ENCODE measurements around the gene CTAG2.
"Not testable (repeated sequence)": the region's sequence is repeated elsewhere in the genome, so short reads cannot be mapped to it uniquely, and the experiment has no call there.

DNA sequence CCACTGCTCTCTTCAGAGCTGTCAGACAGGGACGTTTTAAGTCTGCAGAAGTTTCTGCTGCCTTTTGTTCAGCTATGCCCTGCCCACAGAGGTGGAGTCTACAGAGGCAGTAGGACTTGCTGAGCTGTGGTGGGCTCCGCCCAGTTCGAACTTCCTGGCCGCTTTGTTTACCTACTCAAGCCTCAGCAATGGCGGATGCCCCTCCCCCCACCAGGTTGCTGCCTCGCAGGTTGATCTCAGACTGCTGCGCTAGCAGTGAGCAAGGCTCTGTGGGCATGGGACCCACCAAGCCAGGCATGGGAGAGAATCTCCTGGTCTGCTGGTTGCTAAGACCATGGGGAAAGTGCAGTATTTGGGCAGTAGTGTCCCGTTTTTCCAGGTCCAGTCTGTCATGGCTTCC, 17.5 kb upstream of the CTAG2 start:
- TF ChIP-seq, protein P1, sequence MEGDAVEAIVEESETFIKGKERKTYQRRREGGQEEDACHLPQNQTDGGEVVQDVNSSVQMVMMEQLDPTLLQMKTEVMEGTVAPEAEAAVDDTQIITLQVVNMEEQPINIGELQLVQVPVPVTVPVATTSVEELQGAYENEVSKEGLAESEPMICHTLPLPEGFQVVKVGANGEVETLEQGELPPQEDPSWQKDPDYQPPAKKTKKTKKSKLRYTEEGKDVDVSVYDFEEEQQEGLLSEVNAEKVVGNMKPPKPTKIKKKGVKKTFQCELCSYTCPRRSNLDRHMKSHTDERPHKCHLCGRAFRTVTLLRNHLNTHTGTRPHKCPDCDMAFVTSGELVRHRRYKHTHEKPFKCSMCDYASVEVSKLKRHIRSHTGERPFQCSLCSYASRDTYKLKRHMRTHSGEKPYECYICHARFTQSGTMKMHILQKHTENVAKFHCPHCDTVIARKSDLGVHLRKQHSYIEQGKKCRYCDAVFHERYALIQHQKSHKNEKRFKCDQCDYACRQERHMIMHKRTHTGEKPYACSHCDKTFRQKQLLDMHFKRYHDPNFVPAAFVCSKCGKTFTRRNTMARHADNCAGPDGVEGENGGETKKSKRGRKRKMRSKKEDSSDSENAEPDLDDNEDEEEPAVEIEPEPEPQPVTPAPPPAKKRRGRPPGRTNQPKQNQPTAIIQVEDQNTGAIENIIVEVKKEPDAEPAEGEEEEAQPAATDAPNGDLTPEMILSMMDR (conservative IDR thresholded peaks at IDR 0.05; ENCODE audit: low read length): not testable (repeated sequence)
- not testable (repeated sequence) for TF ChIP-seq EZH2phosphoT487 (IDR thresholded peaks at IDR 0.05; ENCODE audit: borderline replicate concordance, low read depth, low read length)
